Measurements from ENCODE around the gene RPS3. TPM values are rescaled to one million over a fixed set of nuclear protein-coding genes. Genes with fewer than 3 reads are reported as not detected.

RPS3 gene
- total and polyA plus RNA-seq, 2 donors (not counting 1 experiment from before 2014, with no cell fraction given) = 1,593 to 3,359 TPM

GRCh38 chr11:75413864-75414263 is 14.5 kb downstream of the RPS3 start:
- H3K9me3 ChIP-seq (ENCODE audit: control insufficient read depth, insufficient read depth, low read depth, low read length) = no peaks in the 10 kb centered on the region
- H3K27ac ChIP-seq (ENCODE audit: insufficient read depth, low read length) = no peak overlapping the region
- TF ChIP-seq EZH2 (IDR thresholded peaks at IDR 0.05; ENCODE audit: low read length, missing control alignments) (no peak), CTCF (conservative IDR thresholded peaks at IDR 0.05 in 1 of 2, IDR thresholded peaks at IDR 0.05 in 1 of 2; ENCODE audit: low read depth in 1 of 2, low read length in 2 of 2) (no peak)
- H3K9ac ChIP-seq (ENCODE audit: insufficient read depth, low read length) = no peak overlapping the region
- no peak overlapping the region for H2AFZ ChIP-seq (ENCODE audit: low read length)
- no peak overlapping the region for H3K4me2 ChIP-seq (ENCODE audit: extremely low read depth, insufficient read depth, low read length)
- peaks cover 6% of the 10 kb centered on the region for H3K4me1 ChIP-seq (ENCODE audit: control insufficient read depth, extremely low read depth, insufficient read depth, low read length)
- no peaks in the 10 kb centered on the region for H3K27me3 ChIP-seq (ENCODE audit: control insufficient read depth, insufficient read depth, low read length)
- peaks cover 2% of the 10 kb centered on the region for H3K36me3 ChIP-seq (ENCODE audit: control insufficient read depth, insufficient read depth, low read length)
- H3K79me2 ChIP-seq (ENCODE audit: control insufficient read depth, insufficient read depth, low read length) = no peaks in the 10 kb centered on the region
- H4K20me1 ChIP-seq (ENCODE audit: control insufficient read depth, extremely low read depth, insufficient read depth, low read length) = no peaks in the 10 kb centered on the region
- no peak overlapping the region for H3K4me3 ChIP-seq (replicated peaks in 1 of 4; ENCODE audit: control extremely low read depth in 1 of 4, insufficient read depth in 1 of 4, low read depth in 3 of 4, low read length in 4 of 4)
- DNase-seq (ENCODE audit: low read depth in 2 of 2) = no peak

- H3K27me3 ChIP-seq (ENCODE audit: control insufficient read depth, insufficient read depth, low read length) = no peaks in the 10 kb centered on the region
- no peak overlapping the region for H3K4me2 ChIP-seq (ENCODE audit: extremely low read depth, insufficient read depth, low read length)
- no peak for TF ChIP-seq CTCF (conservative IDR thresholded peaks at IDR 0.05 in 1 of 2, IDR thresholded peaks at IDR 0.05 in 1 of 2; ENCODE audit: low read depth in 1 of 2, low read length in 2 of 2)
- TF ChIP-seq EZH2 (IDR thresholded peaks at IDR 0.05; ENCODE audit: low read length, missing control alignments) = no peak
- no peak overlapping the region for H3K27ac ChIP-seq (ENCODE audit: insufficient read depth, low read length)
- no peak overlapping the region for H3K4me3 ChIP-seq (replicated peaks in 1 of 4; ENCODE audit: control extremely low read depth in 1 of 4, insufficient read depth in 1 of 4, low read depth in 3 of 4, low read length in 4 of 4)
- no peak overlapping the region for H2AFZ ChIP-seq (ENCODE audit: low read length)
- H3K36me3 ChIP-seq (ENCODE audit: control insufficient read depth, insufficient read depth, low read length) = peaks cover 4% of the 10 kb centered on the region
- no peaks in the 10 kb centered on the region for H4K20me1 ChIP-seq (ENCODE audit: control insufficient read depth, extremely low read depth, insufficient read depth, low read length)
- peaks cover 8% of the 10 kb centered on the region for H3K4me1 ChIP-seq (ENCODE audit: control insufficient read depth, extremely low read depth, insufficient read depth, low read length)
- no peaks in the 10 kb centered on the region for H3K9me3 ChIP-seq (ENCODE audit: control insufficient read depth, insufficient read depth, low read depth, low read length)
- no peak overlapping the region for H3K9ac ChIP-seq (ENCODE audit: insufficient read depth, low read length)
- no peaks in the 10 kb centered on the region for H3K79me2 ChIP-seq (ENCODE audit: control insufficient read depth, insufficient read depth, low read length)
- DNase-seq (ENCODE audit: low read depth in 2 of 2) = no peak
Measured at GRCh38 chr11:75420224-75421034, 21.1 kb downstream of the RPS3 start.

- TF ChIP-seq CTCF (conservative IDR thresholded peaks at IDR 0.05 in 1 of 2, IDR thresholded peaks at IDR 0.05 in 1 of 2; ENCODE audit: low read depth in 1 of 2, low read length in 2 of 2) = no peak
- TF ChIP-seq EZH2 (IDR thresholded peaks at IDR 0.05; ENCODE audit: low read length, missing control alignments) = no peak
- no peak overlapping the region for H3K27ac ChIP-seq (ENCODE audit: insufficient read depth, low read length)
Measured at GRCh38 chr11:75421035-75421602, 21.8 kb downstream of the RPS3 start.

More at GRCh38 chr11:75421035-75421602, 21.8 kb downstream of the RPS3 start:
- Histone ChIP-seq H4K20me1 (ENCODE audit: control insufficient read depth, extremely low read depth, insufficient read depth, low read length) (no peaks in the 10 kb centered on the region), H3K27me3 (ENCODE audit: control insufficient read depth, insufficient read depth, low read length) (no peaks in the 10 kb centered on the region), H3K9me3 (ENCODE audit: control insufficient read depth, insufficient read depth, low read depth, low read length) (no peaks in the 10 kb centered on the region), H3K9ac (ENCODE audit: insufficient read depth, low read length) (no peak overlapping the region), H3K36me3 (ENCODE audit: control insufficient read depth, insufficient read depth, low read length) (peaks cover 4% of the 10 kb centered on the region), H2AFZ (ENCODE audit: low read length) (no peak overlapping the region), H3K4me3 (replicated peaks in 1 of 4; ENCODE audit: control extremely low read depth in 1 of 4, insufficient read depth in 1 of 4, low read depth in 3 of 4, low read length in 4 of 4) (no peak overlapping the region), H3K4me1 (ENCODE audit: control insufficient read depth, extremely low read depth, insufficient read depth, low read length) (peaks cover 8% of the 10 kb centered on the region), H3K79me2 (ENCODE audit: control insufficient read depth, insufficient read depth, low read length) (no peaks in the 10 kb centered on the region), H3K4me2 (ENCODE audit: extremely low read depth, insufficient read depth, low read length) (no peak overlapping the region)
- DNase-seq (ENCODE audit: low read depth in 2 of 2) = no peak
